Endothelial cell of umbilical vein (primary cell): ENCODE measurements around the gene ZFP42. TPM values are rescaled to one million over a fixed set of nuclear protein-coding genes. Genes with fewer than 3 reads are reported as not detected.

Source experiments
- BruUV-seq: library from RNA; stranded (reverse); fragments of 400-500 nt; replicated peaks from 2 replicates; lab custom pipeline; 2021; lab: Mats Ljungman, UMichigan
- CTCF ChIA-PET: fragments of 300-600, 350-600 bp; sonication (Branson Sonifier 250); formaldehyde crosslinking; loops from one replicate; lab custom pipeline; 2021; ENCODE audit warnings: antibody characterized with exemption, inconsistent platforms; lab: Charles Lee
- POLR2A ChIA-PET: fragments of 300-600, 350-600 bp; sonication (Branson Sonifier 250); formaldehyde crosslinking; loops from one replicate; lab custom pipeline; 2021; ENCODE audit warnings: antibody characterized with exemption, inconsistent platforms; lab: Charles Lee
- DNase-seq: peaks from one replicate; pipeline ENCODE4 v3.0.0-alpha.2; 2011; ENCODE audit warnings: low read depth, low spot score
- FAIRE-seq: peaks from 2 replicates; lab custom pipeline; 2011; peaks lifted over from hg19 to GRCh38; lab: Jason Lieb, UNC
- H2AFZ ChIP-seq: 2 replicates; pipeline ENCODE4 v1.6.0; 2012; ENCODE audit warnings: low read depth, low read length, control low read depth, inconsistent platforms
- H3K27ac ChIP-seq: 2 replicates; pipeline ENCODE4 v1.5.1; 2011; ENCODE audit warnings: low read depth, mild to moderate bottlenecking, control low read depth, low read length, moderate library complexity; ENCODE audit not compliant: insufficient read depth
- H3K27me3 ChIP-seq, 2 experiments: 2 replicates each; pipeline versions ENCODE4 v1.6.0 to v1.6.1; 2011; ENCODE audit warnings: low read length in 2 of 2, mixed read lengths in 1 of 2; ENCODE audit not compliant: control insufficient read depth in 2 of 2, insufficient read depth in 2 of 2
- H3K36me3 ChIP-seq, 2 experiments: 2 replicates in 1 of 2; 3 replicates in 1 of 2; pipeline ENCODE4 v1.5.1; 2011; ENCODE audit warnings: low read length in 2 of 2, mild to moderate bottlenecking in 1 of 2, moderate library complexity in 1 of 2; ENCODE audit not compliant: control insufficient read depth in 2 of 2, insufficient read depth in 2 of 2; ENCODE audit errors: extremely low read depth in 1 of 2
- H3K4me1 ChIP-seq: 3 replicates; pipeline ENCODE4 v1.5.1; 2011; ENCODE audit warnings: mild to moderate bottlenecking, low read length; ENCODE audit not compliant: control insufficient read depth, insufficient read depth; ENCODE audit errors: extremely low read depth
- H3K4me2 ChIP-seq: 2 replicates; pipeline ENCODE4 v1.6.1; 2011; ENCODE audit warnings: low read length, control low read depth, mixed read lengths; ENCODE audit not compliant: insufficient read depth
- H3K4me3 ChIP-seq, 3 experiments: fragments of 200-600 bp in 1 of 3; sonication (generic), shearing (Covaris generic) in 1 of 3; replicated peaks in 1 of 3; 2 replicates each; pipeline ENCODE4 v1.5.1; 2011 to 2016; ENCODE audit warnings: control low read depth in 3 of 3, low read length in 3 of 3, mild to moderate bottlenecking in 2 of 3, inconsistent platforms in 1 of 3, low read depth in 1 of 3, moderate library complexity in 1 of 3; ENCODE audit not compliant: insufficient read depth in 1 of 3
- H3K79me2 ChIP-seq: 2 replicates; pipeline ENCODE4 v1.6.0; 2012; ENCODE audit warnings: low read length, inconsistent platforms; ENCODE audit not compliant: control insufficient read depth, insufficient read depth
- H3K9ac ChIP-seq: replicated peaks from 2 replicates; pipeline ENCODE3; 2011; ENCODE audit warnings: low read length, control low read depth; ENCODE audit not compliant: insufficient read depth; ENCODE audit errors: extremely low read depth
- H3K9me1 ChIP-seq: replicated peaks from 3 replicates; pipeline ENCODE4 v1.6.0; 2011; ENCODE audit warnings: mild to moderate bottlenecking, low read length; ENCODE audit not compliant: control insufficient read depth, insufficient read depth; ENCODE audit errors: extremely low read depth
- H3K9me3 ChIP-seq: replicated peaks from 2 replicates; pipeline ENCODE4 v1.5.1; 2012; ENCODE audit warnings: low read length, inconsistent platforms; ENCODE audit not compliant: control insufficient read depth, insufficient read depth
- H4K20me1 ChIP-seq: replicated peaks from 2 replicates; pipeline ENCODE3; 2011; ENCODE audit warnings: mild to moderate bottlenecking, low read length; ENCODE audit not compliant: control insufficient read depth, insufficient read depth; ENCODE audit errors: extremely low read depth
- CTCF ChIP-seq, 2 donors: IDR thresholded peaks; 1 replicate in 1 of 2; 2 replicates in 1 of 2; pipeline ENCODE4 v1.5.1; 2011; ENCODE audit warnings: low read length in 2 of 2, mild to moderate bottlenecking in 2 of 2, moderate library complexity in 2 of 2, control low read depth in 1 of 2, inconsistent platforms in 1 of 2, low read depth in 1 of 2; ENCODE audit not compliant: insufficient read depth in 1 of 2; ENCODE audit errors: extremely low read depth in 1 of 2
- FOS ChIP-seq: IDR thresholded peaks from 2 replicates; pipeline ENCODE4 v1.6.1; 2011; ENCODE audit warnings: mild to moderate bottlenecking, low read length, moderate library complexity, borderline replicate concordance; ENCODE audit not compliant: insufficient read depth
- GATA2 ChIP-seq: IDR thresholded peaks from 2 replicates; pipeline ENCODE4 v1.7.0; 2011; ENCODE audit warnings: low read depth, mild to moderate bottlenecking, moderate library complexity, mixed read lengths, low read length; ENCODE audit not compliant: insufficient read length, insufficient read depth
- MAX ChIP-seq: IDR thresholded peaks from 2 replicates; pipeline ENCODE4 v1.6.1; 2011; ENCODE audit not compliant: insufficient read depth, insufficient read length
- MYC ChIP-seq: IDR thresholded peaks from one replicate; pipeline ENCODE4 v1.6.1; 2011; ENCODE audit warnings: mild to moderate bottlenecking, low read depth, low read length
- POLR2AphosphoS5 ChIP-seq: IDR thresholded peaks from 2 replicates; pipeline ENCODE4 v1.6.1; 2012; ENCODE audit warnings: low read depth, mild to moderate bottlenecking, control low read depth, low read length, moderate library complexity; ENCODE audit not compliant: insufficient read depth
- dilution Hi-C: fragments of 300-500 bp; cut with MboI; formaldehyde crosslinking; loops from one replicate; pipeline ENCODE4 v1.15.0; 2019; ENCODE audit warnings: low sequenced_read_pairs; ENCODE audit not compliant: extremely low pct_ligation_motif_present
- intact Hi-C: fragments of 100-400 bp; cut with micrococcal nuclease; formaldehyde crosslinking; loops from one replicate; pipeline ENCODE4 v1.10.0; 2022
- polyA plus RNA-seq, 4 experiments: library from polyadenylated mRNA; depleted of rRNA in 3 of 4; stranded (reverse) in 3 of 4; unstranded in 1 of 4; fragments of >200 nt; gene quantifications; 2 replicates each; pipeline versions ENCODE4 v1.2.1 to v1.2.3, GENCODE V29; 2011 to 2012; ENCODE audit warnings: missing spikeins in 1 of 4
- total RNA-seq: library from RNA; stranded (reverse); gene quantifications from 2 replicates; pipeline ENCODE4 v1.2.3, GENCODE V29; 2021

ZFP42 gene
- total and polyA plus RNA-seq, 2 donors (not counting 3 experiments of a cell fraction or from before 2014, with no cell fraction given): 0.04 TPM; not detected in 1

- TF ChIP-seq POLR2AphosphoS5: no peak
- no peak for TF ChIP-seq MAX
- no peak for TF ChIP-seq MYC
- TF ChIP-seq CTCF (IDR thresholded peaks at IDR 0.05; ENCODE audit: extremely low read depth in 1 of 2, insufficient read depth in 1 of 2, low read depth in 1 of 2, low read length in 2 of 2): no peak
- no peak for TF ChIP-seq GATA2
- Histone ChIP-seq H3K4me2 (no peak overlapping the region), H3K9me1 (no peaks in the 10 kb centered on the region), H3K36me3 (no peaks in the 10 kb centered on the region), H3K9me3 (peaks cover 6% of the 10 kb centered on the region), H3K27ac (no peak overlapping the region), H2AFZ (no peak overlapping the region), H3K4me1 (no peaks in the 10 kb centered on the region), H3K9ac (no peak overlapping the region), H4K20me1 (no peaks in the 10 kb centered on the region), H3K4me3 (no peak overlapping the region), H3K27me3 (no peaks in the 10 kb centered on the region), H3K79me2 (no peaks in the 10 kb centered on the region)
- no TSS peak for BruUV-seq
- FAIRE-seq (no peak), DNase-seq (no peak)
- intact Hi-C loops: no loop called here
- dilution Hi-C loops: no loop called here
- ChIA-PET CTCF (no interaction called here), POLR2A (no interaction called here)
Measured at GRCh38 chr4:188002751-188003150, 7.2 kb downstream of the ZFP42 start.

- intact Hi-C loops: no loop called here
- no peaks in the 10 kb centered on the region for H4K20me1 ChIP-seq
- H3K27me3 ChIP-seq: no peaks in the 10 kb centered on the region
- H3K9me1 ChIP-seq: no peaks in the 10 kb centered on the region
- no TSS peak for BruUV-seq
- H3K9ac ChIP-seq: no peak overlapping the region
- H3K9me3 ChIP-seq: peaks cover 6% of the 10 kb centered on the region
- TF ChIP-seq MAX (no peak), FOS (no peak), POLR2AphosphoS5 (no peak)
- CTCF ChIA-PET: no interaction called here
- H3K4me3 ChIP-seq: no peak overlapping the region
- H3K4me1 ChIP-seq: no peaks in the 10 kb centered on the region
- no peak overlapping the region for H3K4me2 ChIP-seq
- no peak overlapping the region for H3K27ac ChIP-seq
- POLR2A ChIA-PET: no interaction called here
- no peak overlapping the region for H2AFZ ChIP-seq
- DNase-seq (no peak), FAIRE-seq (no peak)
- dilution Hi-C loops: no loop called here
- H3K36me3 ChIP-seq: no peaks in the 10 kb centered on the region
- H3K79me2 ChIP-seq: no peaks in the 10 kb centered on the region
Measured at GRCh38 chr4:188005561-188005960, 10.0 kb downstream of the ZFP42 start.
